T-helper 9 cell (primary cell): Measurements from ENCODE around the gene CHST15.
"Not testable (repeated sequence)": the region's sequence is repeated elsewhere in the genome, so short reads cannot be mapped to it uniquely, and the experiment has no call there.

ENCODE experiments used
- DNase-seq: peaks from one replicate; pipeline ENCODE4 v3.0.0-alpha.2; 2020

Gene CHST15

GRCh38 chr10:124040451-124041188, 52.8 kb downstream of the CHST15 start:
- DNase-seq, result no peak

GRCh38 chr10:124039483-124040013, 53.9 kb downstream of the CHST15 start:
- no peak for DNase-seq

- no peak for DNase-seq
Measured at GRCh38 chr10:124037784-124038183, 55.6 kb downstream of the CHST15 start.

GRCh38 chr10:124037286-124037685, 56.1 kb downstream of the CHST15 start:
- no peak for DNase-seq

GRCh38 chr10:124036746-124037145, 56.7 kb downstream of the CHST15 start:
- no peak for DNase-seq

GRCh38 chr10:124035928-124036558, 57.4 kb downstream of the CHST15 start:
- no peak for DNase-seq

- DNase-seq, result no peak
Measured at GRCh38 chr10:124035306-124035927, 58.0 kb downstream of the CHST15 start.

GRCh38 chr10:124034576-124035305, 58.7 kb downstream of the CHST15 start:
- not testable (repeated sequence) for DNase-seq

GRCh38 chr10:124033887-124034218, 59.5 kb downstream of the CHST15 start:
- no peak for DNase-seq

- DNase-seq, result no peak
Measured at GRCh38 chr10:124032971-124033886, 60.2 kb downstream of the CHST15 start.

GRCh38 chr10:124032087-124032935, 61.1 kb downstream of the CHST15 start:
- DNase-seq, result no peak

- DNase-seq, result no peak
Measured at GRCh38 chr10:124030492-124031110, 62.8 kb downstream of the CHST15 start.

- DNase-seq, result no peak
Measured at GRCh38 chr10:124030061-124030460, 63.3 kb downstream of the CHST15 start.

GRCh38 chr10:124029559-124029958, 63.8 kb downstream of the CHST15 start:
- DNase-seq, result no peak

GRCh38 chr10:124028700-124029480, 64.5 kb downstream of the CHST15 start:
- no peak for DNase-seq

GRCh38 chr10:124027651-124028050, 65.7 kb downstream of the CHST15 start:
- DNase-seq, result no peak

GRCh38 chr10:124027031-124027611, 66.3 kb downstream of the CHST15 start:
- DNase-seq, result no peak

GRCh38 chr10:124026589-124026939, 66.8 kb downstream of the CHST15 start:
- no peak for DNase-seq
